KG1 (cell line): ENCODE data around the gene CACYBP.
"Not testable (repeated sequence)": the region's sequence is repeated elsewhere in the genome, so short reads cannot be mapped to it uniquely, and the experiment has no call there.

Source experiments
- DNase-seq: peaks from one replicate; lab custom pipeline; 2025; lab: John Stamatoyannopoulos, UW

Gene CACYBP

GRCh38 chr1:175009532-175009931, 9.8 kb downstream of the CACYBP start:
- no peak for DNase-seq

- DNase-seq, result no peak
Observed at GRCh38 chr1:175013445-175013844, 13.7 kb downstream of the CACYBP start.

GRCh38 chr1:175015243-175015642, 15.5 kb downstream of the CACYBP start:
- no peak for DNase-seq

- no peak for DNase-seq
Observed at GRCh38 chr1:175019524-175019923, 19.8 kb downstream of the CACYBP start.

- peak; percentile 84 for DNase-seq
Observed at GRCh38 chr1:175023043-175023921, 23.5 kb downstream of the CACYBP start, which contains the start of gene MRPS14. TSS of gene MRPS14 (minus strand) at chr1:175023425. CDS start at chr1:175023408, 17 bp downstream.

- DNase-seq, result not testable (repeated sequence)
Observed at GRCh38 chr1:175023922-175024242, 24.1 kb downstream of the CACYBP start.

- no peak for DNase-seq
Observed at GRCh38 chr1:175024773-175025172, 25.0 kb downstream of the CACYBP start.

- DNase-seq, result no peak
Observed at GRCh38 chr1:175033953-175034352, 34.2 kb downstream of the CACYBP start.

- DNase-seq, result no peak
Observed at GRCh38 chr1:175034775-175035174, 35.0 kb downstream of the CACYBP start.

- DNase-seq, result no peak
Observed at GRCh38 chr1:175035865-175036264, 36.1 kb downstream of the CACYBP start.

GRCh38 chr1:175036476-175036875, 36.7 kb downstream of the CACYBP start:
- no peak for DNase-seq

- no peak for DNase-seq
Observed at GRCh38 chr1:175037416-175037815, 37.7 kb downstream of the CACYBP start.

- no peak for DNase-seq
Observed at GRCh38 chr1:175040324-175040879, 40.7 kb downstream of the CACYBP start.

GRCh38 chr1:175042650-175043049, 42.9 kb downstream of the CACYBP start:
- DNase-seq, result no peak

GRCh38 chr1:175043824-175044223, 44.1 kb downstream of the CACYBP start:
- no peak for DNase-seq

GRCh38 chr1:175044591-175044990, 44.8 kb downstream of the CACYBP start:
- DNase-seq, result not testable (repeated sequence)

GRCh38 chr1:175045097-175045496, 45.4 kb downstream of the CACYBP start:
- no peak for DNase-seq

GRCh38 chr1:175045519-175045918, 45.8 kb downstream of the CACYBP start:
- no peak for DNase-seq

- DNase-seq, result no peak
Observed at GRCh38 chr1:175050992-175051391, 51.2 kb downstream of the CACYBP start.

- no peak for DNase-seq
Observed at GRCh38 chr1:175054736-175055135, 55.0 kb downstream of the CACYBP start.
